Measurements from ENCODE around the gene S1PR4. TPM values are rescaled to one million over a fixed set of nuclear protein-coding genes. Genes with fewer than 3 reads are reported as not detected.
A peak's percentile ranks its signal among the peaks of the same experiment; 100 is the strongest.

Gene S1PR4
- total and polyA plus RNA-seq, 2 of the 13 experiments (the other 11 are each of a cell fraction or from before 2014, with no cell fraction given): 0.07 to 0.09 TPM

DNA sequence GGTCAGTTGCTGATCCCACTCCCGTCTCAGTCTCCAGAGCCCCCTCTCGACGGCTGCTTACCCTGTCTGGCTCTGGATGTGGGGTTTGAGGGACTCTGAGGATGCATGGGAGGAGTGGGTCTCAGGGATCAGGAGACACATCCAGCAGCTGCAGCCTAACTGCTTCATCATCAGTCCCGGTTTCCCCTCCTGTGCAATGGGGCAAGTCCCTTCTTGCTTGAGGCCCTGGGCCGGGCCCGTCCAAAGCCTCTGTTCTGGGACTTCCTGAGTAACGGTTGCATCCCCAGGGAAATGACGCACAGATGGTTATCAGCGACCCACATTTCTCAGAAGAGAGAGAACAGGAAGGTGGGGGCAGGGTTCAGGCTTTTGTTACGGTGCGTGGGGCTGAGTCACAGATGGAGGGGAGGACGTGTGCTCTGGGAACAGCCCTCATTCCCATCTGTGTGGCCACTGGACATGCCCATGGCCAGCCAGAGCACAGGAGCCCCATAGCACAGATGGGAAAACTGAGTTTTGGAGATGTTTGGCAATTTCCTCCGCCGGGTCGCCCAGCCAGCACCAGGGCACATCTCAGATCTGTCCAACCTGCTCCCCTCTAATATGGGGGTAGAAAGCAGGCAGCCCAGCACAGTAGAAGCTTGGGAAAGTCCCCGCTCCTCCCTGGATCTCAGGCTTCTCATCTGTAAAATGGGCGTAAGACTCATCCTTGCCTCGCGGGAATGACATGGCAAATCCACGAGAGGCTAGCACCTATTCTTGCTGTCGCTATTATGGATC lies 23.4 kb upstream of the S1PR4 start (continued):
- TF ChIP-seq ZBTB10 (CRISPR knock-in tag; IDR thresholded peaks at IDR 0.05; ENCODE audit: borderline replicate concordance): no peak
- 0 out of 2 replicates have a peak, but pooled peaks have one; percentile 33 for TF ChIP-seq ZMYM2 (CRISPR knock-in tag; IDR thresholded peaks at IDR 0.05)

DNA sequence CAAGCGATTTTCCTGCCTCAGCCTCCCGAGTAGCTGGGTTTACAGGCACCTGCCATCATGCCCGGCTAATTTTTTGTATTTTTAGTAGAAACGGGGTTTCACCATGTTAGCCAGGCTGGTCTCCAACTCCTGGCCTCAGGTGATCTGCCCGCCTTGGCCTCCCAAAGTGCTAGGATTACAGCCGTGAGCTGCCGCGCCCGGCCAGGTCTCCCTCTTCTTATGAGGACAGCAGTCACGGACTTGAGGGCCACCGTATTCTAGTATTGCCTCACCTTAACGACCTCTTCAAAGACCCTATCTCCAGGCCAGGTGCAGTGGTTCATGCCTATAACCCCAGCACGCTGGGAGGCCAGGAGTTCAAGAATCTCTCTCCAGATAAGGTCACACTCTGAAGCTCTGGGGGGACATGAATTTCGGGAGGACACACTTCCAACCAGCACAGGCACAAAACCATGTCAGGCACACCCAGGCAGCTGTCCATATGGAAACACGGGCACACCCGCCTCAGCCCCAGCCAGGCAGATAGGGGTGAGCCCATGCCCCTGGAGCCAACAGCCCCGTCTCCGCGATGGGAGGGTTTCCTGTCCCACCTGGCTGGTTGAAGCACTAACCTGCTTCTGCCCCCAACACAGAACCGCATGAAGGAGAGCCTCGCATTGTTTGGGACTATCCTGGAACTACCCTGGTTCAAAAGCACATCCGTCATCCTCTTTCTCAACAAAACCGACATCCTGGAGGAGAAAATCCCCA lies 21.3 kb upstream of the S1PR4 start:
- ATAC-seq (no peak), FAIRE-seq (no peak), DNase-seq (ENCODE audit: low spot score) (no peak)
- Histone ChIP-seq H3K27ac (ENCODE audit: extremely low read length, insufficient read depth, low read length) (no peak overlapping the region), H3K4me2 (ENCODE audit: low read depth, low read length) (no peak overlapping the region), H4K20me1 (ENCODE audit: insufficient read depth, low read length) (no peaks in the 10 kb centered on the region), H3K9me3 (ENCODE audit: low read length) (no peaks in the 10 kb centered on the region), H3K9ac (ENCODE audit: insufficient read depth, low read depth, low read length) (no peak overlapping the region), H3K4me3 (replicated peaks in 1 of 3; ENCODE audit: insufficient read depth in 1 of 3, low read depth in 2 of 3, low read length in 3 of 3) (no peak overlapping the region), H3K27me3 (ENCODE audit: control insufficient read depth in 1 of 2, insufficient read depth in 2 of 2, low read length in 2 of 2) (peaks cover 0 to 7% of the 10 kb centered on the region in 2 experiments; a peak in 1 of 5 replicates), H2AFZ (ENCODE audit: low read length) (no peak overlapping the region), H3K79me2 (ENCODE audit: insufficient read depth, low read length) (no peaks in the 10 kb centered on the region), H3K4me1 (ENCODE audit: insufficient read depth, low read length) (peaks cover 11% of the 10 kb centered on the region), H3K36me3 (replicated peaks in 1 of 2; ENCODE audit: control insufficient read depth in 1 of 2, insufficient read depth in 2 of 2, low read length in 2 of 2) (no peaks in the 10 kb centered on the region)
- no TSS peak for BruUV-seq (replicated peaks)
- TF ChIP-seq ZNF639 (CRISPR knock-in tag; conservative IDR thresholded peaks at IDR 0.05) (no peak), KAT2B (IDR thresholded peaks at IDR 0.05; ENCODE audit: borderline replicate concordance, low read depth, low read length) (no peak)
- POLR2A ChIA-PET: no interaction called here
- WGBS (ENCODE audit: low lambda C conversion rate): 44% methylated on average over 15 of the region's 23 CpGs
- intact Hi-C loops (cut with micrococcal nuclease; ENCODE audit: unreplicated experiment) (no loop called here), in situ Hi-C loops (cut with HindIII; ENCODE audit: extremely low pct_ligation_motif_present, low pct_unique_long_range_greater_than_20kb) (no loop called here)
- CTCF ChIA-PET (ENCODE audit: low intra/inter-chr PET ratio, low total read pairs): no interaction called here

Measured in HepG2 (cell line).